LNCaP clone FGC (cell line): ENCODE results near the gene MAMDC2.

Experiments
- DNase-seq: peaks from one replicate; pipeline ENCODE4 v3.0.0-alpha.2; 2011; ENCODE audit warnings: low read depth
- H3K4me3 ChIP-seq: 2 replicates; pipeline ENCODE4 v1.5.1; 2011; ENCODE audit warnings: mild to moderate bottlenecking, low read depth, low read length, control low read depth
- TF ChIP-seq, protein P1 (sequence below): IDR thresholded peaks from 2 replicates; pipeline ENCODE4 v1.5.1; 2012; ENCODE audit warnings: mild to moderate bottlenecking; ENCODE audit not compliant: control insufficient read depth, insufficient read depth; ENCODE audit errors: extremely low read depth

The MAMDC2 gene

DNA sequence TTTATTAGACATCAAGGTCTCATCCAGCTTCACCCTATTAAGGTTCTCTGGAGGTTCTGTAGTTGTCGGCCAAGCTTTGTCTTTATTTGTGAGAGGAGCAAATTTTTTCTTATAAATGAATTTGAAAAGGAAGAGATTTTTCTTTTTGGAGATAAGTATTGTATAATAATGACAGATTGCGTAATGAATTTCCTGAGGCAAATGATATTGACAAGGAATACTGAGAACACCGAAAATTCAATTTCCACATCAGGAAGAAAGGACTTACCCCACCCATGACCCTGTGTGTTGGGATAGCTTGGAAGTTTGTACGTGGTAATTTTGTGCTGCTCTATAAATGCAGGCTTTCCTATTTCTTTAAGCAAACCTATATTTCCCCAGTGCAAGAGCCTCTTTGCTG lies 53.5 kb downstream of the MAMDC2 start:
- DNase-seq = no peak
- TF ChIP-seq, protein P1, sequence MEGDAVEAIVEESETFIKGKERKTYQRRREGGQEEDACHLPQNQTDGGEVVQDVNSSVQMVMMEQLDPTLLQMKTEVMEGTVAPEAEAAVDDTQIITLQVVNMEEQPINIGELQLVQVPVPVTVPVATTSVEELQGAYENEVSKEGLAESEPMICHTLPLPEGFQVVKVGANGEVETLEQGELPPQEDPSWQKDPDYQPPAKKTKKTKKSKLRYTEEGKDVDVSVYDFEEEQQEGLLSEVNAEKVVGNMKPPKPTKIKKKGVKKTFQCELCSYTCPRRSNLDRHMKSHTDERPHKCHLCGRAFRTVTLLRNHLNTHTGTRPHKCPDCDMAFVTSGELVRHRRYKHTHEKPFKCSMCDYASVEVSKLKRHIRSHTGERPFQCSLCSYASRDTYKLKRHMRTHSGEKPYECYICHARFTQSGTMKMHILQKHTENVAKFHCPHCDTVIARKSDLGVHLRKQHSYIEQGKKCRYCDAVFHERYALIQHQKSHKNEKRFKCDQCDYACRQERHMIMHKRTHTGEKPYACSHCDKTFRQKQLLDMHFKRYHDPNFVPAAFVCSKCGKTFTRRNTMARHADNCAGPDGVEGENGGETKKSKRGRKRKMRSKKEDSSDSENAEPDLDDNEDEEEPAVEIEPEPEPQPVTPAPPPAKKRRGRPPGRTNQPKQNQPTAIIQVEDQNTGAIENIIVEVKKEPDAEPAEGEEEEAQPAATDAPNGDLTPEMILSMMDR = no peak
- H3K4me3 ChIP-seq = no peak overlapping the region

DNA sequence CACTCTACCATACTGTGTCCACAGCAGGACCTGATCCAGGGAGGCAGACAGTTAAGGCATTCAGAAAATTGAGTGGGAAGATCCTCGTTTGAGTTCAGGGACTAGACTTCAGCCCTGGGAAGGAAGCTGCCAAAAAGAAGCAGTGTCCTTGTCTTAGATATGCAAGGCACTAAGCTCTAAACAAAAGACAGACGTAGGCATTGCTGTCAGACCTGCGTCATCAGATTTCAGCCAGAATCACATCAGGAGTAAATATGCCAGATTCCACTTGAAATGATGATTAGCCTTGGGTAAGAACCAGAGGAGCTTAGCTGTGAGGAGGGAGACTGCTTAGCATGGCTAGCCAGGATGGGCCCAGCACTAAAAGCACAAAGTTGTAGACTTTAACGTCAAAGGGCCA lies 56.7 kb downstream of the MAMDC2 start:
- H3K4me3 ChIP-seq = no peak overlapping the region
- no peak for DNase-seq
- TF ChIP-seq, protein P1 = no peak

- DNase-seq = no peak
- H3K4me3 ChIP-seq = no peak overlapping the region
- TF ChIP-seq, protein P1 = no peak
Observed at GRCh38 chr9:70101265-70101664, 57.6 kb downstream of the MAMDC2 start.

- H3K4me3 ChIP-seq = no peak overlapping the region
- no peak for DNase-seq
- TF ChIP-seq, protein P1 = no peak
Observed at GRCh38 chr9:70105147-70105546, 61.5 kb downstream of the MAMDC2 start.

- no peak overlapping the region for H3K4me3 ChIP-seq
- TF ChIP-seq, protein P1 = no peak
- no peak for DNase-seq
Observed at GRCh38 chr9:70106571-70106970, 62.9 kb downstream of the MAMDC2 start.

DNA sequence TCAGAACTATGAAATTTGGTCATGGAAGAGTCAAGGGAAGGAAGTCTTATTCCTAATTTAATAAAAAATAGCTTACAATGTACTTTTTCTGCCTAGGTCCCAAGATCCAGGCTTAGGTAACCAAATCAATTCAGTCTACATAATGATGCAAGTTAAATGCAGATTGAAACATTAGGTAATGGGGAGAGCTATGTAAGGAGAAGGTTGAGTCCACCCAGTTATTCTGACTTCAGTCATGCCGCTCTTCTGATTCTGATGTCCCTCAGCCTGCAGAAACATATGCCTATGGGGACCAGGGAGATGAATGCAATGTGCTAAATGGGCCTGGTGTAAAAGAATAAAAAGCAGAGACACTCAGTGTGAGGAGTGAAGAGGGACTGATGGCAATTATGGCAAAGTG lies 63.9 kb downstream of the MAMDC2 start:
- H3K4me3 ChIP-seq = no peak overlapping the region
- DNase-seq = no peak
- TF ChIP-seq, protein P1 = no peak

GRCh38 chr9:70108181-70108580 lies 64.5 kb downstream of the MAMDC2 start:
- TF ChIP-seq, protein P1 = no peak
- H3K4me3 ChIP-seq = no peak overlapping the region
- DNase-seq = no peak
